Trophoblast cell (in vitro differentiated cells and primary cell): ENCODE data around the gene WNT7B.
A peak's percentile ranks its signal among the peaks of the same experiment; 100 is the strongest.

Source experiments
- DNase-seq, 2 donors: peaks; one replicate each; pipeline ENCODE4 v3.0.0-alpha.2; 2016
- H2AFZ ChIP-seq: 2 replicates; pipeline ENCODE4 v1.6.1; 2013; ENCODE audit warnings: low read length, moderate library complexity, mild to moderate bottlenecking; ENCODE audit not compliant: insufficient read depth, poor library complexity
- H2AK5ac ChIP-seq: 2 replicates; pipeline ENCODE4 v1.6.1; 2013; ENCODE audit warnings: mild to moderate bottlenecking, low read length
- H2BK120ac ChIP-seq: 2 replicates; pipeline ENCODE4 v1.6.1; 2013; ENCODE audit warnings: low read length, mild to moderate bottlenecking, moderate library complexity; ENCODE audit not compliant: insufficient read depth, poor library complexity
- H2BK12ac ChIP-seq: 2 replicates; pipeline ENCODE4 v1.6.1; 2013; ENCODE audit warnings: mild to moderate bottlenecking, low read length, moderate library complexity
- H2BK5ac ChIP-seq: 2 replicates; pipeline ENCODE4 v1.6.1; 2013; ENCODE audit warnings: low read length, low read depth, moderate library complexity, mild to moderate bottlenecking; ENCODE audit not compliant: poor library complexity
- H3K14ac ChIP-seq: 2 replicates; pipeline ENCODE4 v1.6.1; 2013; ENCODE audit warnings: mild to moderate bottlenecking, low read length
- H3K18ac ChIP-seq: 2 replicates; pipeline ENCODE4 v1.6.1; 2013; ENCODE audit warnings: mild to moderate bottlenecking, low read length
- H3K23ac ChIP-seq: 2 replicates; pipeline ENCODE4 v1.6.1; 2013; ENCODE audit warnings: low read length
- H3K27ac ChIP-seq: 2 replicates; pipeline ENCODE4 v1.5.1; 2013; ENCODE audit warnings: low read depth, mild to moderate bottlenecking, inconsistent platforms, low read length, moderate library complexity
- H3K27me3 ChIP-seq: 2 replicates; pipeline ENCODE4 v1.6.1; 2013; ENCODE audit warnings: inconsistent platforms, mild to moderate bottlenecking, low read length, moderate library complexity; ENCODE audit not compliant: insufficient read depth
- H3K36me3 ChIP-seq, 2 experiments: 1 replicate in 1 of 2; 2 replicates in 1 of 2; pipeline ENCODE4 v1.6.1; 2013; ENCODE audit warnings: low read length in 2 of 2, mild to moderate bottlenecking in 2 of 2, moderate library complexity in 1 of 2; ENCODE audit not compliant: insufficient read depth in 2 of 2, control insufficient read depth in 1 of 2
- H3K4ac ChIP-seq: 2 replicates; pipeline ENCODE4 v1.6.1; 2013; ENCODE audit warnings: low read depth, mild to moderate bottlenecking, low read length, moderate library complexity
- H3K4me1 ChIP-seq, 2 experiments: 1 replicate in 1 of 2; 2 replicates in 1 of 2; pipeline ENCODE4 v1.6.1; 2013; ENCODE audit warnings: low read length in 2 of 2, mild to moderate bottlenecking in 2 of 2, moderate library complexity in 1 of 2; ENCODE audit not compliant: insufficient read depth in 2 of 2, control insufficient read depth in 1 of 2
- H3K4me2 ChIP-seq: 2 replicates; pipeline ENCODE4 v1.6.1; 2013; ENCODE audit warnings: inconsistent platforms, mild to moderate bottlenecking, low read length, moderate library complexity
- H3K4me3 ChIP-seq: 2 replicates; pipeline ENCODE4 v1.5.1; 2013; ENCODE audit warnings: mild to moderate bottlenecking, low read depth, low read length, inconsistent platforms
- H3K79me1 ChIP-seq: one replicate; pipeline ENCODE4 v1.6.1; 2013; ENCODE audit warnings: low read length
- H3K79me2 ChIP-seq: 2 replicates; pipeline ENCODE4 v1.6.1; 2013; ENCODE audit warnings: low read length, mild to moderate bottlenecking; ENCODE audit not compliant: control insufficient read depth, insufficient read depth, poor library complexity
- H3K9ac ChIP-seq: 2 replicates; pipeline ENCODE4 v1.6.1; 2013; ENCODE audit warnings: mild to moderate bottlenecking, low read length
- H3K9me3 ChIP-seq: 2 replicates; pipeline ENCODE4 v1.6.1; 2013; ENCODE audit warnings: low read depth, mild to moderate bottlenecking, control low read depth, inconsistent platforms, low read length; ENCODE audit not compliant: insufficient read depth
- H4K12ac ChIP-seq: 2 replicates; pipeline ENCODE4 v1.6.1; 2013; ENCODE audit warnings: low read depth, mild to moderate bottlenecking, low read length, moderate library complexity
- H4K8ac ChIP-seq: 2 replicates; pipeline ENCODE4 v1.6.1; 2013; ENCODE audit warnings: low read depth, mild to moderate bottlenecking, low read length, moderate library complexity
- H4K91ac ChIP-seq: one replicate; pipeline ENCODE4 v1.6.1; 2013; ENCODE audit warnings: low read depth, mild to moderate bottlenecking, low read length, moderate library complexity
- WGBS: extraction: QIAGEN DNeasy Blood & Tissue Kit; methylation state at CpG from one replicate; pipeline ENCODE4 v1.1.7; 2013; ENCODE audit warnings: missing lambda C conversion rate; ENCODE audit not compliant: insufficient read length, insufficient coverage; ENCODE audit errors: extremely low coverage; 5-methylcytosine and 5-hydroxymethylcytosine counted together

The WNT7B gene

DNA sequence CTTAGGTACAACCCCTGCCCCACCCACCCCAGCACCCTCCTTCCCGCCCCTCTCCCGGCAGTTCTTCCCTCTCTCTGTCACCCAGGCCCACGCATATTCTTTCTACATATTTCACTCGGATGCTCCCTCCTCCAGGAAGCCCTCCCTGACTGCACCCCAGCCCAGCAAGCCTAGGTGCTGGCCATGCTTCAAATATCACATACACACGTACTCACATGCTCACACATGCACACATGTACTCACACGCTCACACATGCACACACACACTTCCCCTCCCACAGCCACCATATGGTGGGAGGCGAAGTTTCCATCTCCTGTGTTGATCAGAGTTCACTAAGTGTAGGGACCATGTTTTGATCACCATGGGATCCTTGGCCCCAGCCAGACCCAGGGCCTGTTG lies 90.4 kb downstream of the WNT7B start:
- H2BK12ac ChIP-seq: no peak overlapping the region
- WGBS: no CpG with 5 or more reads among the region's 7 CpGs
- H2BK120ac ChIP-seq: no peak overlapping the region
- H4K8ac ChIP-seq: no peak overlapping the region
- H3K23ac ChIP-seq: no peak overlapping the region
- no peak overlapping the region for H3K4me2 ChIP-seq
- no peak overlapping the region for H4K91ac ChIP-seq
- H3K79me2 ChIP-seq: no peaks in the 10 kb centered on the region
- DNase-seq: no peak
- H3K4me3 ChIP-seq: no peak overlapping the region
- H3K36me3 ChIP-seq: no peaks in the 10 kb centered on the region
- H3K27ac ChIP-seq: no peak overlapping the region
- H3K9me3 ChIP-seq: no peaks in the 10 kb centered on the region
- no peak overlapping the region for H2AK5ac ChIP-seq
- H4K12ac ChIP-seq: no peak overlapping the region
- no peaks in the 10 kb centered on the region for H3K4me1 ChIP-seq
- no peaks in the 10 kb centered on the region for H3K79me1 ChIP-seq
- no peak overlapping the region for H3K18ac ChIP-seq
- H2BK5ac ChIP-seq: no peak overlapping the region
- no peak overlapping the region for H3K4ac ChIP-seq
- H2AFZ ChIP-seq: no peak overlapping the region
- H3K27me3 ChIP-seq: no peaks in the 10 kb centered on the region
- H3K14ac ChIP-seq: no peak overlapping the region
- no peak overlapping the region for H3K9ac ChIP-seq

DNA sequence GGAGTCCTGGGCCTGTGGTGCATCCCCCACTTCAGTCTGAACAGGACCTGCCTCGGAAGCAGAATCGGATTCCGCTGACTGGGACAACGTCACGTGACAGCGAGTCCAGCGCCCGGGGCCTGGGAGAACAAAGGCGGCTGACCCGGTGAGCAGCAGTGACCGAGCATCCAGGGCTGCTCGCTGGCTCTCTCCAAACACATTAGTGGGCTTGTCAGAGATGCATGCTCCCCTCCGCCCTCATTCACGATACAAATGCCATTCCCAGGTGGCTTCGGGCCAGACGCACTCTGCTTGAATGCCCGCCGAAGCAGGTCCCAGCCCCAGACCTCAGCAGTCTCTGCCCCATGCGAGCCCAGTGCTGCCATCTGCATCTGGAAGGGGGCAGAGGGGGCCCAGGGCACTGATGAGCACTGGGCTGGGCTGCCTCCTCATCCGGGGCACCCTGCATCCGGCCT lies 91.0 kb downstream of the WNT7B start:
- Histone ChIP-seq H4K8ac (no peak overlapping the region), H3K23ac (no peak overlapping the region), H3K9ac (no peak overlapping the region), H3K27me3 (peaks cover 3% of the 10 kb centered on the region), H3K36me3 (no peaks in the 10 kb centered on the region), H2AFZ (no peak overlapping the region), H3K14ac (no peak overlapping the region), H3K4me1 (no peaks in the 10 kb centered on the region), H3K18ac (no peak overlapping the region), H3K9me3 (no peaks in the 10 kb centered on the region), H3K4ac (no peak overlapping the region), H3K79me1 (no peaks in the 10 kb centered on the region), H2BK5ac (no peak overlapping the region), H3K4me3 (no peak overlapping the region), H2AK5ac (no peak overlapping the region), H2BK12ac (no peak overlapping the region), H4K12ac (no peak overlapping the region), H4K91ac (no peak overlapping the region), H3K4me2 (no peak overlapping the region), H3K79me2 (no peaks in the 10 kb centered on the region), H2BK120ac (no peak overlapping the region), H3K27ac (no peak overlapping the region)
- no CpG with 5 or more reads among the region's 21 CpGs for WGBS
- DNase-seq: peak in 1 of 2 donors; percentile 23

DNA sequence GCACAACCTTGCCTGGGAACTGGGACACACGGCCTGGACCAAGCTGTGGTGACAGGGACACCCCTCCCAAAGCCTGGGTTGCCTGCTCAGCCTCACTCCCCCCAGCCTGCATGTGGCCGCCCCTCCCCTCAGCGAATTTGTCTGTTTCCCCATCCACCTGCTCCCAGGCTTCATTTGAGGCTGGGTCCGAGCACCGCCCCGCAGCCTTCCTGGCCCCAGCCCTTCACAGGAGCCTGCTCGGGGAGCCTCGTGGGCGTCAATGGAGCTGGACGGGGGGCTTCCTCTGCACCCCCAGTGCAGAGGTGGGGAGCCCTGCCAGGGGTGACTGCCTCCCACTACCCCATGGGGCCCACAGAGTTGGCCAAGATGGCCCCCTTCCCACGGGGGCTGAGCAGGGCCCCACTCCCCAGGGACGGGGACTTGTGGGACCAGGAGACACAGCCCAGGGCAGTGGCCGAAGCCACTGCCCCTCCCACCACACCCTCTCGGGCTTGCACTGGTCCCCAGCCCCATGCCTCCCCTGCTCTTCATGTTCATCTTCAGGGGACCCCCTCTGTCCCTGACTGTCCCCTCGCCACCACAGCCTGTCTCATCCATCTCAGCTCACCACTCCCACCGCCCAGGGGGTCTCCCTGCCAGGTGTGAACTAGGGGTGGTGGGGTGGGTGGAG lies 91.7 kb downstream of the WNT7B start:
- no peak overlapping the region for H3K18ac ChIP-seq
- H4K8ac ChIP-seq: no peak overlapping the region
- H3K4me2 ChIP-seq: no peak overlapping the region
- H2AK5ac ChIP-seq: no peak overlapping the region
- no peak overlapping the region for H2BK12ac ChIP-seq
- no peaks in the 10 kb centered on the region for H3K36me3 ChIP-seq
- no peak overlapping the region for H3K14ac ChIP-seq
- H2AFZ ChIP-seq: no peak overlapping the region
- H3K4me1 ChIP-seq: no peaks in the 10 kb centered on the region
- no CpG with 5 or more reads among the region's 16 CpGs for WGBS
- no peak overlapping the region for H3K4me3 ChIP-seq
- no peaks in the 10 kb centered on the region for H3K79me2 ChIP-seq
- H3K9me3 ChIP-seq: no peaks in the 10 kb centered on the region
- no peak overlapping the region for H2BK120ac ChIP-seq
- H2BK5ac ChIP-seq: no peak overlapping the region
- no peak overlapping the region for H3K23ac ChIP-seq
- no peak for DNase-seq
- H4K12ac ChIP-seq: no peak overlapping the region
- no peak overlapping the region for H3K9ac ChIP-seq
- no peak overlapping the region for H3K27ac ChIP-seq
- no peak overlapping the region for H3K4ac ChIP-seq
- no peak overlapping the region for H4K91ac ChIP-seq
- H3K79me1 ChIP-seq: no peaks in the 10 kb centered on the region
- H3K27me3 ChIP-seq: peaks cover 9% of the 10 kb centered on the region

DNA sequence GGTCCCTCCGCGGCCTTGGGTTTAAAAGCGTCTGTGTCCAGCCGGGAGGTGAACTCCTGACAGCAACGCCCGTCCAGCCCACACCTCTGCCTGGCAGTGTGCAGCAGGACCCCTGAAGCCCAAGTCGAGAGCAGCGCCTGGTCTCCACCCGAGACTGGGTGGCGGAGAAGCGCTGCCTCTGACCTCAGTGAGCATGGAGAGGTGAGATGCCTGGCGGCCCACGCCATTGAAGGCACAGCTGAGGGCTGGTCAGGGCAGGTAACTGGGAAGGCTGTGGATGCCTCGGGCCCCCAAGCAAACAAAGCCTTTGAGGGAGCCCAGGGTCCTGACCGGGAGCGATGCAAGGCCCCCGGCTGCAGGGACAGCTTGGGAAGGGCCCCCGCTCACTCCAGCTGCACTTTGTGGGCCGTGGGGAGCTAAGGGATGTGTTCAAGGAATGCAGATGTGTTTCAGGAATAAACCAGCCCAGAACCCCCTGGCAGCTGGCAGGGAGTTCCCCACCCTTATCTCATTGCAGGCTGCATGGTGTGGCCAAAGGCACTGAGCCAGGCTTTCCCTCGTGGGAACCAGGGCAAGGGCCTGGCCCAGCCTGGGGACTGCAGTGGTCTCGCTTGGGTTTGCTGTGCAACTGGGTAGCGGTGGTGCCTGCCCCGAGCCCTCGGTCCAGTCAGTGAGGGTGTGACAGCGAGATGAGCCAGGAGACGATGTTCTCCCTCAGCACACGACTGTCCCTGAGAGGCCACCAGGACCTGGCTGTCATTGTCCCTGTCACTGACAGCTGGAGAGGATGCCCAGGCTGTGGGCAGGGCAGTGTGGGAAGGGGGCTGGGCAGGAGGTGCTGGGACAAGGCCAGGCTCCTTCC lies 92.5 kb downstream of the WNT7B start:
- H3K14ac ChIP-seq: no peak overlapping the region
- H3K79me1 ChIP-seq: no peaks in the 10 kb centered on the region
- no peak overlapping the region for H2BK5ac ChIP-seq
- no peaks in the 10 kb centered on the region for H3K4me1 ChIP-seq
- no peak overlapping the region for H4K8ac ChIP-seq
- no peak overlapping the region for H4K12ac ChIP-seq
- no peak overlapping the region for H3K23ac ChIP-seq
- no peak overlapping the region for H3K27ac ChIP-seq
- no peak overlapping the region for H3K4me2 ChIP-seq
- peaks cover 13% of the 10 kb centered on the region for H3K27me3 ChIP-seq
- no peak overlapping the region for H3K4me3 ChIP-seq
- H3K9ac ChIP-seq: no peak overlapping the region
- H3K9me3 ChIP-seq: no peaks in the 10 kb centered on the region
- whole genome bisulfite sequencing: no CpG with 5 or more reads among the region's 27 CpGs
- H3K36me3 ChIP-seq: no peaks in the 10 kb centered on the region
- H4K91ac ChIP-seq: no peak overlapping the region
- H3K18ac ChIP-seq: no peak overlapping the region
- H3K4ac ChIP-seq: no peak overlapping the region
- no peaks in the 10 kb centered on the region for H3K79me2 ChIP-seq
- no peak overlapping the region for H2AK5ac ChIP-seq
- H2AFZ ChIP-seq: no peak overlapping the region
- H2BK12ac ChIP-seq: no peak overlapping the region
- H2BK120ac ChIP-seq: no peak overlapping the region
- DNase-seq: no peak
